Measurements from ENCODE around the gene THOC5.

Gene THOC5

DNA sequence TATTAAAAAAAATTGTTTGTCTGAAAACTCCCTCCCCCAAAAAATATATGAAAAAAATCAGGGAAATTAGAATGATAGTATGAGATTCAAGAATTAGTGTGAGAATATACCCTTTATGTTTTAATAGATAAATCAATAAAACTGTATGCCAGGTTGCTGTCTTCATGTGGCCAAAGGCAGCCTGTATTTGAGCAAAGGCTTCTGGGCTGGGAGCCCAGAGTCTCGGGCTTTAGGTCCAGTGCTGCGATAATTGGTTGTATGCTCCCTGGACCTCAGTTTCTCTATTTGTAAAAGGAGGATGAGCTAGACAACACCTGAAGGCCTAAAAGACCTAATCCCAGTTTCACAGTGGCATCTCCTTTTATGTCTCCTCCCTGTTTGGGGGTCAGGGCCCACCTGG lies 29.8 kb downstream of the THOC5 start:
- H3K4me3 ChIP-seq (ENCODE audit: low read depth in 1 of 2, low read length in 1 of 2), result no peak overlapping the region
- no peaks in the 10 kb centered on the region for H3K4me1 ChIP-seq (ENCODE audit: control insufficient read depth in 1 of 2, insufficient read depth in 1 of 2, low read depth in 1 of 2, low read length in 1 of 2)
- H3K27me3 ChIP-seq, result no peaks in the 10 kb centered on the region
- H3K36me3 ChIP-seq, result peaks cover 97% of the 10 kb centered on the region
- H3K27ac ChIP-seq, result no peak overlapping the region
- H3K9me3 ChIP-seq, result no peaks in the 10 kb centered on the region
- TF ChIP-seq, protein P1, sequence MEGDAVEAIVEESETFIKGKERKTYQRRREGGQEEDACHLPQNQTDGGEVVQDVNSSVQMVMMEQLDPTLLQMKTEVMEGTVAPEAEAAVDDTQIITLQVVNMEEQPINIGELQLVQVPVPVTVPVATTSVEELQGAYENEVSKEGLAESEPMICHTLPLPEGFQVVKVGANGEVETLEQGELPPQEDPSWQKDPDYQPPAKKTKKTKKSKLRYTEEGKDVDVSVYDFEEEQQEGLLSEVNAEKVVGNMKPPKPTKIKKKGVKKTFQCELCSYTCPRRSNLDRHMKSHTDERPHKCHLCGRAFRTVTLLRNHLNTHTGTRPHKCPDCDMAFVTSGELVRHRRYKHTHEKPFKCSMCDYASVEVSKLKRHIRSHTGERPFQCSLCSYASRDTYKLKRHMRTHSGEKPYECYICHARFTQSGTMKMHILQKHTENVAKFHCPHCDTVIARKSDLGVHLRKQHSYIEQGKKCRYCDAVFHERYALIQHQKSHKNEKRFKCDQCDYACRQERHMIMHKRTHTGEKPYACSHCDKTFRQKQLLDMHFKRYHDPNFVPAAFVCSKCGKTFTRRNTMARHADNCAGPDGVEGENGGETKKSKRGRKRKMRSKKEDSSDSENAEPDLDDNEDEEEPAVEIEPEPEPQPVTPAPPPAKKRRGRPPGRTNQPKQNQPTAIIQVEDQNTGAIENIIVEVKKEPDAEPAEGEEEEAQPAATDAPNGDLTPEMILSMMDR (IDR thresholded peaks at IDR 0.05), result no peak

DNA sequence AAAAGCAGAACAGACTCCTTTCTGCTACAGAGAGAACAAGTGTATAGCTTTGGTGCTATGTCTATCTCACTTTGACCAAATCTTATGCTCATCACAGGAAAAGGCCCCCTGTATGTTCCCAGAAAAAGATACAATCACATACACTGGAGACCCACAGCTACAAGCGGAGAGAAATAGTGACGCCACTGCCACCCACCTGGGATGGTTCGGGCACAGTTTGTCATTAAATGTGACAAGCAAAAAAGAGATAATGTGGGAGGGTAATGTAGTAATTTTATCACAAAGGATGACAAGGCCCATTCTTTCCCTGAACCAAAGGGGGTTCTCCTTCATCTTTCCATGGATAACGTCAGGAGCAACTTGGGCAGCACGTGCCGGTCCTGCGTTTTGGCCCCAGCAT lies 32.0 kb downstream of the THOC5 start:
- H3K27ac ChIP-seq, result no peak overlapping the region
- no peaks in the 10 kb centered on the region for H3K4me1 ChIP-seq (ENCODE audit: control insufficient read depth in 1 of 2, insufficient read depth in 1 of 2, low read depth in 1 of 2, low read length in 1 of 2)
- no peaks in the 10 kb centered on the region for H3K27me3 ChIP-seq
- no peaks in the 10 kb centered on the region for H3K9me3 ChIP-seq
- TF ChIP-seq, protein P1 (IDR thresholded peaks at IDR 0.05), result no peak
- peaks cover 97% of the 10 kb centered on the region for H3K36me3 ChIP-seq
- H3K4me3 ChIP-seq (ENCODE audit: low read depth in 1 of 2, low read length in 1 of 2), result no peak overlapping the region

DNA sequence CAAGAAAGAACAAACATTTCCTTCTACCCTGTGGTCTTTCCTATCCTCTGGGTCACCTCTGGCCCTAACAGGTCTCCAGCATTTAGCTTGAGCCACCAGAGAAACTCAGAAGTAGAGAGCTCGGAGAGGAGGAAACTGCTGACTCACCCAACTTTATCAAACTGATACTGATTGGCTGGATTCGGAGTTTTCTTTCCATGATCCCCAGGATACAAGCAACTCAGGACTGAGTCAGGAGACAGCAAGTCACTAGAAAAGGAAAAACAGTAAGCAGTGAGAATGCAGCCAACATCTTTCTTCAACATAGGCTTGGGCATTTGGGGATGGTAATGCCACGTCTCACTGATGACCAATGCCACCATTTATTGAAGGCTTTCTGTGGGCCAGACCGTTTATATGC lies 32.7 kb downstream of the THOC5 start:
- TF ChIP-seq, protein P1 (IDR thresholded peaks at IDR 0.05), result no peak
- Histone ChIP-seq H3K4me3 (ENCODE audit: low read depth in 1 of 2, low read length in 1 of 2) (no peak overlapping the region), H3K9me3 (no peaks in the 10 kb centered on the region), H3K4me1 (ENCODE audit: control insufficient read depth in 1 of 2, insufficient read depth in 1 of 2, low read depth in 1 of 2, low read length in 1 of 2) (no peaks in the 10 kb centered on the region), H3K27ac (no peak overlapping the region), H3K27me3 (no peaks in the 10 kb centered on the region), H3K36me3 (peaks cover 97% of the 10 kb centered on the region)

DNA sequence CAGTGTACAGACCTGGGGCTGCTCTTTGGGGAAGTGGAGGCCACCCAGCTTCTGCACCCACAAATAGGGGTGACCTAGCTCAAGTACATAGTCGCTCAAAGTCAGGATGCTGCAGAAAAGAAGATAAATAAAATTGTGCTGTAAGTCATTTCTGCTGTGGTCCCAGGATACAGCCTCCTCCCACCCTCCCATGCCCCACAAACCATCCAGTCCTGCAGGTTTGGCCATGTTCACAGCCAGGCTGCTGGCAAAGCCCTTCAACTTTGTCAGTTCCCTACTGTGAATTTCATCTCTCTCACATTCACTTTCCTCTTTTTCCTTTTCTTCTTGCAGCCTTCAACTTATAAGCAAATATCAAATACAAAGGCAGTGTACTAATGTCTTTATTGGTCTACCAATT lies 33.6 kb downstream of the THOC5 start:
- no peaks in the 10 kb centered on the region for H3K4me1 ChIP-seq (ENCODE audit: control insufficient read depth in 1 of 2, insufficient read depth in 1 of 2, low read depth in 1 of 2, low read length in 1 of 2)
- peaks cover 97% of the 10 kb centered on the region for H3K36me3 ChIP-seq
- H3K4me3 ChIP-seq (ENCODE audit: low read depth in 1 of 2, low read length in 1 of 2), result no peak overlapping the region
- TF ChIP-seq, protein P1 (IDR thresholded peaks at IDR 0.05), result no peak
- H3K27ac ChIP-seq, result no peak overlapping the region
- no peaks in the 10 kb centered on the region for H3K27me3 ChIP-seq
- H3K9me3 ChIP-seq, result no peaks in the 10 kb centered on the region

DNA sequence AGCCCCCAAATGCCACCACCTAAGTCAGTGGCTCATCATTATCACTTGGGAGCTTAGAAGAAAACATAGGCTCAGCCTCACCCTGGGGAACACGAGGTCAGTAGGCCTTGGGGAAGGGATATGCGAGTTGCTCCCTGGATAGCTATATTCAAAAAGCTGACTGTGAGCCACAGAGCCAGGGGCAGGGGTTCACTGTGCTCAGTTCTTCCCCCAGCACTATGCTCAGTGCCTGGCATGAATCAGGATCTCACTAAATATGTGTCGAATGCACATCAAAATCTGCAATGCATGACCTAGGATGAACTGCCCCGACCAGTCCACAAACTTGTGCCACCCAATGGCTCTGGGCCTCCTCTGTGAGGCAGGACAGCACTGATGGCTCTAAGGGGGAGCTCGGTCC lies 35.1 kb downstream of the THOC5 start:
- no peaks in the 10 kb centered on the region for H3K9me3 ChIP-seq
- TF ChIP-seq, protein P1 (IDR thresholded peaks at IDR 0.05), result no peak
- H3K36me3 ChIP-seq, result peaks cover 95% of the 10 kb centered on the region
- H3K27ac ChIP-seq, result no peak overlapping the region
- H3K4me1 ChIP-seq (ENCODE audit: control insufficient read depth in 1 of 2, insufficient read depth in 1 of 2, low read depth in 1 of 2, low read length in 1 of 2), result no peaks in the 10 kb centered on the region
- no peaks in the 10 kb centered on the region for H3K27me3 ChIP-seq
- no peak overlapping the region for H3K4me3 ChIP-seq (ENCODE audit: low read depth in 1 of 2, low read length in 1 of 2)

Data from neutrophil (primary cell).